ENCODE measurements around the gene EME1. TPM values are rescaled to one million over a fixed set of nuclear protein-coding genes. Genes with fewer than 3 reads are reported as not detected.
"Not testable (repeated sequence)": the region's sequence is repeated elsewhere in the genome, so short reads cannot be mapped to it uniquely, and the experiment has no call there.

Gene EME1
- total RNA-seq, 2 donors from 2014 or later: 45.9 to 101 TPM

DNA sequence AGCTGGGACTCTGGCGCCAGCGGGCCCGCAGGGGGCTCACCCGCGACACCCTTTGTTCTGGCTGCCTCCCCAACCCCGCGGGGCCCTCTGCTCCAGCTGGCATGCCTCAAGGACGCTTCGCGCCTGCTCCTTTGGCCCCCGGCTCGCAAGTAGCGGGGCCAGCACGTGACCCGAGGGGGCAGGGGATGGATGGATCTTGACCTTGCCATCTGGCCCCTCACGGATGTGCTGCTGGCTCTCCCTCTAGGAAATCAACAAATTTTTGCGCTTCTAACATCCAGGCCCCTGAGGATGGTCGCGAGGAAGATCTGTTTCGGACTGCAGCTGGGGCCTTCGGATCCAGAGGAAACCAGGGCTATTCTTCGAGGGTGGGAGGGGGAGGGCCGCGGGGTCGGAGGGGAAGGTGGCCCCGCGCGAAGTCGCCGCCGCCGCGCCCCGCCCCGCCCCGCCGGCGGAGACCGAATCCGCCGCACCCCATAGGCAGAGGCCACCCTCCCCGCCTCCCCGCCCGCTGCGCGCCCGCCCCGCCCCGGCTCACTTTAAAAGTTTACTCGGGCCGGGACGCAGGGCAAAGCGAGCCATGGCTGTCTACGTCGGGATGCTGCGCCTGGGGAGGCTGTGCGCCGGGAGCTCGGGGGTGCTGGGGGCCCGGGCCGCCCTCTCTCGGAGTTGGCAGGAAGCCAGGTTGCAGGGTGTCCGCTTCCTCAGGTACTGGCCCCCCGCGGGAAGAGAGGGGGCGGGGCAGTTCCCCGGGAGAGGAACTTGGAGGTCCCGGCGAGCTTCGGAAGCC lies 52.8 kb downstream of the EME1 start, which contains the start of gene ACSF2:
TSS of gene ACSF2 (plus strand) at position 537 of the 790 bp plus-strand sequence. CDS start at position 581, 44 bp downstream.
- H3K9me3 Mint-ChIP-seq: no peaks in the 10 kb centered on the region
- H3K27ac Mint-ChIP-seq: peak within 1 kb of the TSS; percentile 63 to 77
- H3K36me3 Mint-ChIP-seq: no peaks in the 10 kb centered on the region
- DNase-seq (ENCODE audit: low spot score in 2 of 2) (peak; percentile 65 to 75), ATAC-seq (peak; percentile 92)

DNA sequence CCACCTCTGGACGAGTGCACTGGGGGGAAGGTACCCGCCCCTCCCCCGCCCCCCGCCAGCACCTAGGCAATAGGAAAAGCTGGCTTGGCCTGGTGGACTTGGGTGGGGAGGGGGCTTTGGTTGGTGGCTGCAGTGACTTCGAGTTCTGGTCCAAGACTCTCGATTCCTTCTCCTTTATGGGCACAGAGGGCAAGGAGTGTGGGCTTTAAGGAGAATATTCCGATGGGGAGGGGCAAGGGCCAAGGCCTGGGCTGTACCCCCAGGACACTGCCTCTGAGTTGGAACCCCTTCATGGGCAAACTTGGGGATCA lies 53.4 kb downstream of the EME1 start:
- DNase-seq (ENCODE audit: low spot score in 2 of 2): peak in 1 of 2 donors; percentile 7
- no peaks in the 10 kb centered on the region for H3K36me3 Mint-ChIP-seq
- H3K9me3 Mint-ChIP-seq: no peaks in the 10 kb centered on the region
- H3K27ac Mint-ChIP-seq: no peak overlapping the region
- peak; percentile 2 to 30 for ATAC-seq

DNA sequence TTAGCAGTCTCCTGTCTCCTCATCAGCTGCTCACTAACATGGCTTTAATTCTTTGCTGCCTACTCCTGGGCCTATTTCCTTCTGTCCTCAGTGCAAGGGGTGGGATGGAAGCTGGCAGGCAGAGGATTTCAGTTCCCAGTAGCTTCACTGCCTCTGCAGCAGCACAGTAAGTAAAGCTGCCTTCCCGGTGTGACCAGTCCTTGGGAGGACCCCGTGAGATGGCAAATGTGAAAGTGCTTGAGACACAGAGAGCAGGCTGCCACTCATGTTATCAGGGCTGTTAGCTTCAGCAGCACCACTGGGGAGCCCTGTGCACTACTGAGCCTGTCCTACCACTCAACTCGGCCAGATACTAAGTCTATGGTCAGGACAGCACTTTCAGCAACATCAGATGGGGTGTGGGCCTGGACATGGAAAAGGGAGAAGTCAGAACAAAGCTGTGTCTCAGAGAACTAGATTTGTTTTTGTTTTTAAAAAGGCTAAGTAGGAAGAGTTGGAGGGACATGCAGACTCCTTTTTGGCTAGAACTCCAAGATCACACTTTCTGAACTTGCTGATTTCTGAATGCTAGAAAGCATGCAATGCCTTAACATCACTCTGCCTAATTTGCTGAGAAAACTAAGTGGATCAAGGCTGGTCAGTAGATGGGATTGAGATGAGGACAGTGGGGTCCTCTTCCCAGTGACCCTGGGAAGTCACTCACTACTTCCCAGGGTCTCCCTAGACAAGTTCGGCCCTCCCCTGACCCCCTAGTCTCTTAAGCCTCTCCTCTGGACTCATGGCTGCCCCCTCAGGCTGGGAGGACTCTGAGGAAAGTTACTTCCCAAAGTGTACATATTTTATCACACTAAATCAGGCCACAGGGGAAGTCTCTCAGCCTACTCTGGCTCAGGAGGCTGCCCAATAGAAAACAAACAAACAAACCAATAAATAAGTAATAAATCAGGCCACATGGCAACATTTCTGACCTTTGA lies 54.1 kb downstream of the EME1 start:
- H3K27ac Mint-ChIP-seq: no peak overlapping the region
- H3K9me3 Mint-ChIP-seq: no peaks in the 10 kb centered on the region
- DNase-seq (ENCODE audit: low spot score in 2 of 2): peak in 1 of 2 donors; percentile 27
- H3K36me3 Mint-ChIP-seq: no peaks in the 10 kb centered on the region
- ATAC-seq: peak; percentile 26 to 41

DNA sequence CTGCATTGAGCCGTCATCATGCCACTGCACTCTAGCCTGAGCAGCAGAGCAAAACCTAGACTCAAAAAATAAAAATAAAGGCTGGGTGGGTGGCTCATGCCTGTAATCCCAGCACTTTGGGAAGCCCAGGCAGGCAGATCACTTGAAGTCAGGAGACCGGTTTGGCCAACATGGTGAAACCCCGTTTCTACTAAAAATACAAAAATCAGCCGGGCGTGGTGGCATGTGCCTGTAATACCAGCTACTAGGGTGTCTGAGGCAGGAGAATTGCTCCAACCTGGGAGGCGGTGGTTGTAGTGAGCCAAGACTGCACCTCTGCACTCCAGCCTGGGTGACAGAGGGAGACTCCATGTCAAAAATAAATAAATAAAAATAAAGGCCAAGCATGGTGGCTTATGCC lies 55.1 kb downstream of the EME1 start:
- not testable (repeated sequence) for H3K36me3 Mint-ChIP-seq; H3K27ac Mint-ChIP-seq; H3K9me3 Mint-ChIP-seq; DNase-seq (ENCODE audit: low spot score in 2 of 2); ATAC-seq

DNA sequence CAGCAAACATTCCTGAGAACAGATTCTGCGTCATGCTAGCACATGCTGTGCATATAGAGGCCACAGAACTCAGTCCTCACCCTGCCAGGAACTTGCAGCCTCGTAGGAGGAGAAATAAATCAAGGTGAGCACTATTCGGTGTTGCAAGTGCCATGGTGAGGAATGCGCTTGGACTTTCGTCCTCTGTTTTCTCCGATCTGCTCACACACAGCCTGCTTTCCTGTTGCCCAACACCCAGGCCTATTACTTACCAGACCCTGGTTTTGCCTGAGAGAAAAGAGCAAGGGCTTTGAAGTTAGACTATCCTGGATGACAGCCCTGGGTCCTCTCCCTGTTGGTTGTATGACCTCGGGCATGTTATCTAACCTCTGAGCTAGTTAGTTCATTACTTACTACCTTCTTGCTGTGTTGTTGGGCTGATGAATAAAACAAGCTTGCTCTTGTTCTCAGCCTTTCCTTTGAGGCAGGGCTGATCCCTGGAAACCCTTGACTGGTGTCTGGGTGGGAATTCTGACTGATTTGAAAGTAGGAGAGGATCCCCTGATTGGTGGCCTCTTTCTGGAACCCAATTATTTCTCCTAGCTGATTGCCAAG lies 55.9 kb downstream of the EME1 start:
- Mint-ChIP-seq H3K27ac (no peak overlapping the region), H3K36me3 (no peaks in the 10 kb centered on the region), H3K9me3 (no peaks in the 10 kb centered on the region)
- ATAC-seq: no peak
- no peak for DNase-seq (ENCODE audit: low spot score in 2 of 2)

DNA sequence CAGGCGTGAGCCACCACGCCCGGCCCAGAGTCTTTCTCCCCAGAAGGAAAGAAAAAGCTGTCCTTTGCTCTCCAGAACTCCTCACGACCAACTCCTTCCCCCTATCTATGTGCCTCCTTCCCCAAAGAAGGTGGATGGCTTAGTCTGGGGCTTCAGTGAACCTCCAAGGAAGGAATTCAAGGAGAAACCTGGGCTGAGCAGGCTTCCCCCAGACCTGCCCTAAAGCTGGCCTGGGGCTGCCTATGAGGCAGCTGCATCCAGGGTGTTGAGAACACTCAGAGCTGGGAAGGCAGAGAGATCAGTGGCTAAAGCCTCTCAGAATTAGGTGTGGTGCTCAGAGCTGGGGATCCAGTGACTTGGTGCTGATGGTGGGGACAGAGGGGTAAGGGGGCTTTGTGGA lies 56.8 kb downstream of the EME1 start:
- DNase-seq (ENCODE audit: low spot score in 2 of 2) (no peak), ATAC-seq (no peak)
- no peaks in the 10 kb centered on the region for H3K36me3 Mint-ChIP-seq
- no peak overlapping the region for H3K27ac Mint-ChIP-seq
- H3K9me3 Mint-ChIP-seq: no peaks in the 10 kb centered on the region

Other genes with a start within 250 kb of the EME1 start
- gene SAMD14, start 243.1 kb upstream of the EME1 start, total RNA-seq: 1 to 10 TPM; 1.3 to 4.4 TPM
- 100 to 1,000 TPM in 1 of 2 donors, 10 to 100 TPM in 1; 74.4 to 112 TPM for gene PPP1R9B, start 222.6 kb upstream of the EME1 start, total RNA-seq
- gene SGCA, start 207.2 kb upstream of the EME1 start, total RNA-seq: under 1 TPM; 0.31 to 0.41 TPM
- 1 to 10 TPM in 1 of 2 donors, under 1 TPM in 1; 0.48 to 3.0 TPM for gene COL1A1, start 171.6 kb upstream of the EME1 start, total RNA-seq
- gene TMEM92, start 98.8 kb upstream of the EME1 start, total RNA-seq: under 1 TPM in 1 of 2 donors, not detected in 1; 0.39 TPM
- 10 to 100 TPM; 31.5 to 32.7 TPM for gene XYLT2, start 27.1 kb upstream of the EME1 start, total RNA-seq
- 10 to 100 TPM; 63.6 to 91.4 TPM for gene MRPL27, start within 50 bp of the EME1 start, total RNA-seq
- 10 to 100 TPM; 40.3 to 66.7 TPM for gene LRRC59, start 24.3 kb downstream of the EME1 start, total RNA-seq
- gene ACSF2, start 53.0 kb downstream of the EME1 start, total RNA-seq: 10 to 100 TPM; 23.6 to 27.3 TPM
- not detected for gene CHAD, start 95.7 kb downstream of the EME1 start, total RNA-seq
- gene RSAD1, start 105.6 kb downstream of the EME1 start, total RNA-seq: 10 to 100 TPM; 24.4 to 51.0 TPM
- gene MYCBPAP, start 135.2 kb downstream of the EME1 start, total RNA-seq: 1 to 10 TPM in 1 of 2 donors, under 1 TPM in 1; 0.30 to 1.6 TPM
- gene EPN3, start 159.5 kb downstream of the EME1 start, total RNA-seq: not detected
- 10 to 100 TPM; 11.4 to 18.6 TPM for gene SPATA20, start 173.9 kb downstream of the EME1 start, total RNA-seq
- under 1 TPM in 1 of 2 donors, not detected in 1; 0.14 TPM for gene CACNA1G, start 187.5 kb downstream of the EME1 start, total RNA-seq

Measured in activated naive CD4-positive, alpha-beta T cell treated with anti-CD3 and anti-CD28 coated beads, Interleukin-2, amount 50 U/mL, for 72 hours (primary cell).